Liver (tissue), 9 donors: ENCODE measurements around the gene SMIM13. TPM values are rescaled to one million over a fixed set of nuclear protein-coding genes. Genes with fewer than 3 reads are reported as not detected.

ENCODE experiments used
- DNase-seq: peaks from one replicate; pipeline ENCODE4 v3.0.0-alpha.2; 2017; ENCODE audit warnings: low spot score
- H3K27ac ChIP-seq, 2 donors: one replicate each; pipeline ENCODE4 v1.7.0; 2013; ENCODE audit warnings: inconsistent platforms in 2 of 2, low read length in 2 of 2, control low read depth in 1 of 2, low read depth in 1 of 2, mild to moderate bottlenecking in 1 of 2
- H3K27me3 ChIP-seq, 4 donors: one replicate each; pipeline versions ENCODE4 v1.6.1 to v1.7.0; 2013; ENCODE audit warnings: low read length in 3 of 4, inconsistent platforms in 1 of 4, mild to moderate bottlenecking in 1 of 4, moderate library complexity in 1 of 4; ENCODE audit not compliant: control insufficient read depth in 4 of 4, insufficient read depth in 4 of 4
- H3K36me3 ChIP-seq, 4 donors: one replicate each; pipeline versions ENCODE4 v1.6.1 to v1.7.0; 2013; ENCODE audit warnings: low read length in 3 of 4, mild to moderate bottlenecking in 3 of 4, low read depth in 1 of 4, moderate library complexity in 1 of 4; ENCODE audit not compliant: control insufficient read depth in 4 of 4, insufficient read depth in 3 of 4
- H3K4me1 ChIP-seq, 4 donors: one replicate each; pipeline versions ENCODE4 v1.6.1 to v1.7.0; 2013; ENCODE audit warnings: low read length in 3 of 4, mild to moderate bottlenecking in 3 of 4, moderate library complexity in 1 of 4; ENCODE audit not compliant: control insufficient read depth in 4 of 4, insufficient read depth in 4 of 4
- H3K4me3 ChIP-seq, 3 donors: one replicate each; pipeline versions ENCODE4 v1.6.1 to v1.7.0; 2013; ENCODE audit warnings: low read length in 3 of 3, control low read depth in 1 of 3, low read depth in 1 of 3, mild to moderate bottlenecking in 1 of 3
- H3K9ac ChIP-seq, 2 donors: one replicate each; pipeline ENCODE4 v1.7.0; 2013; ENCODE audit warnings: low read length in 2 of 2, mild to moderate bottlenecking in 2 of 2, moderate library complexity in 2 of 2, control low read depth in 1 of 2, low read depth in 1 of 2
- H3K9me3 ChIP-seq, 4 donors: one replicate each; pipeline versions ENCODE4 v1.6.1 to v1.7.0; 2013; ENCODE audit warnings: low read length in 3 of 4; ENCODE audit not compliant: control insufficient read depth in 4 of 4
- EGR1 ChIP-seq, 2 donors: IDR thresholded peaks; 2 replicates each; pipeline ENCODE4 v1.6.1; 2016 to 2018; ENCODE audit warnings: antibody characterized with exemption in 2 of 2, low read depth in 2 of 2
- FOXA1 ChIP-seq: IDR thresholded peaks from 2 replicates; pipeline ENCODE4 v1.6.1; 2016; ENCODE audit warnings: antibody characterized with exemption
- FOXA2 ChIP-seq: IDR thresholded peaks from 2 replicates; pipeline ENCODE4 v1.6.1; 2016; ENCODE audit warnings: antibody characterized with exemption
- GABPA ChIP-seq, 2 donors: IDR thresholded peaks in 1 of 2; conservative IDR thresholded peaks in 1 of 2; 2 replicates each; pipeline ENCODE4 v1.6.1; 2016; ENCODE audit warnings: antibody characterized with exemption in 2 of 2, mild to moderate bottlenecking in 1 of 2, moderate library complexity in 1 of 2
- HNF4G ChIP-seq: IDR thresholded peaks from 2 replicates; pipeline ENCODE4 v1.6.1; 2016; ENCODE audit warnings: antibody characterized with exemption
- JUND ChIP-seq, 2 donors: IDR thresholded peaks; 2 replicates each; pipeline ENCODE4 v1.6.1; 2016; ENCODE audit warnings: antibody characterized with exemption in 2 of 2
- MAX ChIP-seq: IDR thresholded peaks from 2 replicates; pipeline ENCODE4 v1.6.1; 2016; ENCODE audit warnings: antibody characterized with exemption
- NR2F2 ChIP-seq: IDR thresholded peaks from 2 replicates; pipeline ENCODE4 v1.6.1; 2016; ENCODE audit warnings: antibody characterized with exemption
- RXRA ChIP-seq, 2 donors: IDR thresholded peaks; 2 replicates each; pipeline ENCODE4 v1.6.1; 2017 to 2018; ENCODE audit warnings: antibody characterized with exemption in 2 of 2, mild to moderate bottlenecking in 1 of 2
- TAF1 ChIP-seq: conservative IDR thresholded peaks from 2 replicates; pipeline ENCODE4 v1.6.1; 2016; ENCODE audit warnings: antibody characterized with exemption, mild to moderate bottlenecking
- YY1 ChIP-seq: IDR thresholded peaks from 2 replicates; pipeline ENCODE4 v1.6.1; 2016; ENCODE audit warnings: antibody characterized with exemption, mild to moderate bottlenecking
- WGBS: extraction: QIAGEN DNeasy Blood & Tissue Kit; methylation state at CpG from one replicate; pipeline ENCODE4 v1.1.7; 2013; 5-methylcytosine and 5-hydroxymethylcytosine counted together
- polyA plus RNA-seq, 2 donors: library from polyadenylated mRNA; stranded (reverse) in 1 of 2; unstranded in 1 of 2; fragments of 200-250 nt in 1 of 2; fragments of >200 nt in 1 of 2; fragmentation: Nextera tagmentation in 1 of 2; extraction: Ambion mirVana in 1 of 2; gene quantifications; one replicate each; pipeline versions ENCODE4 v1.2.1 to v1.2.3, GENCODE V29; 2013 to 2015
- total RNA-seq, 2 donors: library from RNA; depleted of rRNA; stranded (reverse); fragments of >200 nt; gene quantifications; one replicate each; pipeline ENCODE4 v1.2.3, GENCODE V29; 2014
- TF ChIP-seq, protein P1 (sequence below): fragments of 150-350 bp; IDR thresholded peaks from 2 replicates; pipeline ENCODE4 v1.5.1; 2017; ENCODE audit warnings: improper control_type of control experiment, low read depth, low read length; ENCODE audit not compliant: missing input control
- TF ChIP-seq, protein P2 (sequence below): IDR thresholded peaks from 2 replicates; pipeline ENCODE4 v1.6.1; 2016; ENCODE audit warnings: antibody characterized with exemption, mild to moderate bottlenecking
- donor health status: healthy.
- donor health status: healthy.
- donor health status: healthy.
- donor health status: healthy.
- donor health status: healthy.

Gene SMIM13
- total and polyA plus RNA-seq, 4 donors = 2.8 to 9.0 (median 5.8) TPM

- TF ChIP-seq RXRA (IDR thresholded peaks at IDR 0.05) = no peak
Observed at GRCh38 chr6:11126876-11127275, 33.2 kb downstream of the SMIM13 start (continued).

GRCh38 chr6:11128608-11129007 lies 35.0 kb downstream of the SMIM13 start:
- Histone ChIP-seq H3K9ac (no peak overlapping the region), H3K36me3 (no peaks in the 10 kb centered on the region), H3K4me1 (no peaks in the 10 kb centered on the region), H3K27me3 (no peaks in the 10 kb centered on the region), H3K4me3 (no peak overlapping the region), H3K9me3 (no peaks in the 10 kb centered on the region), H3K27ac (no peak overlapping the region)
- WGBS = 98% methylated on average over 2 of the region's 2 CpGs
- no peak for DNase-seq
- TF ChIP-seq NR2F2 = no peak
- TF ChIP-seq RXRA (IDR thresholded peaks at IDR 0.05) = no peak
- TF ChIP-seq, protein P1, sequence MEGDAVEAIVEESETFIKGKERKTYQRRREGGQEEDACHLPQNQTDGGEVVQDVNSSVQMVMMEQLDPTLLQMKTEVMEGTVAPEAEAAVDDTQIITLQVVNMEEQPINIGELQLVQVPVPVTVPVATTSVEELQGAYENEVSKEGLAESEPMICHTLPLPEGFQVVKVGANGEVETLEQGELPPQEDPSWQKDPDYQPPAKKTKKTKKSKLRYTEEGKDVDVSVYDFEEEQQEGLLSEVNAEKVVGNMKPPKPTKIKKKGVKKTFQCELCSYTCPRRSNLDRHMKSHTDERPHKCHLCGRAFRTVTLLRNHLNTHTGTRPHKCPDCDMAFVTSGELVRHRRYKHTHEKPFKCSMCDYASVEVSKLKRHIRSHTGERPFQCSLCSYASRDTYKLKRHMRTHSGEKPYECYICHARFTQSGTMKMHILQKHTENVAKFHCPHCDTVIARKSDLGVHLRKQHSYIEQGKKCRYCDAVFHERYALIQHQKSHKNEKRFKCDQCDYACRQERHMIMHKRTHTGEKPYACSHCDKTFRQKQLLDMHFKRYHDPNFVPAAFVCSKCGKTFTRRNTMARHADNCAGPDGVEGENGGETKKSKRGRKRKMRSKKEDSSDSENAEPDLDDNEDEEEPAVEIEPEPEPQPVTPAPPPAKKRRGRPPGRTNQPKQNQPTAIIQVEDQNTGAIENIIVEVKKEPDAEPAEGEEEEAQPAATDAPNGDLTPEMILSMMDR = no peak
- no peak for TF ChIP-seq HNF4G
- TF ChIP-seq FOXA1 = no peak
- TF ChIP-seq TAF1 = no peak
- TF ChIP-seq GABPA (IDR thresholded peaks at IDR 0.05 in 1 of 2, conservative IDR thresholded peaks at IDR 0.05 in 1 of 2) = no peak

DNA sequence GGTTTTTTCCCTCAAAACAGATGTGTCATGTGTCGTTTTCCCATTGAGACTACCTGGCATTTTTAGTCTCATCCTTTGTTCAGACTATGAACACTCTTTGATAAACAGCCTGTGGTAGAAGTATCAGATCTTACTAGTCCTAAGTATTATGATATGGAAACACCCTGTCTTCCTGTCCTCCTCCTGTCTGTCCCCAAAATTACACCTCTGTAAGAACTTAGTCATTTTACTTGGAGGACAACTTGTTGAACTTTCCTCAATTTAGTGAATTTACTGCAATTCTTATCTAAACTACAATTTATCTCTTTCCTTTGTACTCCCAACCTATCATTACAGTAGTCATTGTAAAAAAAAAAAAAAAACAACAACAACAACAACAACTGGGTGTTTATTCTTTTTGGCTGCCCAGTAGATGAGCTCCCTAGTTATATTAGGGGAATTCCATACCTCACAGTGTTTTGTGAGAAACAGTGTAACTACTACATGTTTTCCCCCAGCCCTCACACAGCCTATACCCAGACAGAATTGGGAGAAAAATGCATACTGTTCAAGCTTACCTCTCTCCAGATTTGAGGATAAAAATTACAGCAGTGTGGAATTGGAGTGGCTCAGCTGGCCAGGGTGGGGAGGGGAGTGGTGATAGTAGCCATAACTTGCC lies 36.4 kb downstream of the SMIM13 start:
- no peak for TF ChIP-seq MAX
- no peak for TF ChIP-seq EGR1 (IDR thresholded peaks at IDR 0.05; ENCODE audit: low read depth in 2 of 2)
- TF ChIP-seq, protein P2, sequence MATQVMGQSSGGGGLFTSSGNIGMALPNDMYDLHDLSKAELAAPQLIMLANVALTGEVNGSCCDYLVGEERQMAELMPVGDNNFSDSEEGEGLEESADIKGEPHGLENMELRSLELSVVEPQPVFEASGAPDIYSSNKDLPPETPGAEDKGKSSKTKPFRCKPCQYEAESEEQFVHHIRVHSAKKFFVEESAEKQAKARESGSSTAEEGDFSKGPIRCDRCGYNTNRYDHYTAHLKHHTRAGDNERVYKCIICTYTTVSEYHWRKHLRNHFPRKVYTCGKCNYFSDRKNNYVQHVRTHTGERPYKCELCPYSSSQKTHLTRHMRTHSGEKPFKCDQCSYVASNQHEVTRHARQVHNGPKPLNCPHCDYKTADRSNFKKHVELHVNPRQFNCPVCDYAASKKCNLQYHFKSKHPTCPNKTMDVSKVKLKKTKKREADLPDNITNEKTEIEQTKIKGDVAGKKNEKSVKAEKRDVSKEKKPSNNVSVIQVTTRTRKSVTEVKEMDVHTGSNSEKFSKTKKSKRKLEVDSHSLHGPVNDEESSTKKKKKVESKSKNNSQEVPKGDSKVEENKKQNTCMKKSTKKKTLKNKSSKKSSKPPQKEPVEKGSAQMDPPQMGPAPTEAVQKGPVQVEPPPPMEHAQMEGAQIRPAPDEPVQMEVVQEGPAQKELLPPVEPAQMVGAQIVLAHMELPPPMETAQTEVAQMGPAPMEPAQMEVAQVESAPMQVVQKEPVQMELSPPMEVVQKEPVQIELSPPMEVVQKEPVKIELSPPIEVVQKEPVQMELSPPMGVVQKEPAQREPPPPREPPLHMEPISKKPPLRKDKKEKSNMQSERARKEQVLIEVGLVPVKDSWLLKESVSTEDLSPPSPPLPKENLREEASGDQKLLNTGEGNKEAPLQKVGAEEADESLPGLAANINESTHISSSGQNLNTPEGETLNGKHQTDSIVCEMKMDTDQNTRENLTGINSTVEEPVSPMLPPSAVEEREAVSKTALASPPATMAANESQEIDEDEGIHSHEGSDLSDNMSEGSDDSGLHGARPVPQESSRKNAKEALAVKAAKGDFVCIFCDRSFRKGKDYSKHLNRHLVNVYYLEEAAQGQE = no peak
- TF ChIP-seq YY1 = no peak
- no peak for TF ChIP-seq TAF1
- TF ChIP-seq RXRA (IDR thresholded peaks at IDR 0.05) = no peak
- TF ChIP-seq, protein P1 = no peak
- TF ChIP-seq GABPA (IDR thresholded peaks at IDR 0.05 in 1 of 2, conservative IDR thresholded peaks at IDR 0.05 in 1 of 2) = no peak
- TF ChIP-seq JUND (IDR thresholded peaks at IDR 0.05) = no peak
- TF ChIP-seq FOXA2 = no peak
- no peak for TF ChIP-seq FOXA1
- no peak overlapping the region for H3K4me3 ChIP-seq
- DNase-seq = no peak
- peaks cover 0 to 5% (median 4%) of the 10 kb centered on the region in 4 donors for H3K36me3 ChIP-seq
- H3K4me1 ChIP-seq = no peaks in the 10 kb centered on the region
- H3K27me3 ChIP-seq = no peaks in the 10 kb centered on the region
- H3K27ac ChIP-seq = no peak overlapping the region
- 99% methylated on average over 1 of the region's 1 CpG for WGBS
- no peaks in the 10 kb centered on the region for H3K9me3 ChIP-seq
- no peak overlapping the region for H3K9ac ChIP-seq
